Measurements from ENCODE around the gene EHBP1L1. TPM values are rescaled to one million over a fixed set of nuclear protein-coding genes. Genes with fewer than 3 reads are reported as not detected.

The EHBP1L1 gene
- polyA plus RNA-seq, 10 donors, result 140 to 326 (median 260) TPM

- DNase-seq, result no peak
Measured at GRCh38 chr11:65542738-65543390, 33.0 kb upstream of the EHBP1L1 start.

- DNase-seq, result no peak
Measured at GRCh38 chr11:65545853-65546216, 30.0 kb upstream of the EHBP1L1 start.

DNA sequence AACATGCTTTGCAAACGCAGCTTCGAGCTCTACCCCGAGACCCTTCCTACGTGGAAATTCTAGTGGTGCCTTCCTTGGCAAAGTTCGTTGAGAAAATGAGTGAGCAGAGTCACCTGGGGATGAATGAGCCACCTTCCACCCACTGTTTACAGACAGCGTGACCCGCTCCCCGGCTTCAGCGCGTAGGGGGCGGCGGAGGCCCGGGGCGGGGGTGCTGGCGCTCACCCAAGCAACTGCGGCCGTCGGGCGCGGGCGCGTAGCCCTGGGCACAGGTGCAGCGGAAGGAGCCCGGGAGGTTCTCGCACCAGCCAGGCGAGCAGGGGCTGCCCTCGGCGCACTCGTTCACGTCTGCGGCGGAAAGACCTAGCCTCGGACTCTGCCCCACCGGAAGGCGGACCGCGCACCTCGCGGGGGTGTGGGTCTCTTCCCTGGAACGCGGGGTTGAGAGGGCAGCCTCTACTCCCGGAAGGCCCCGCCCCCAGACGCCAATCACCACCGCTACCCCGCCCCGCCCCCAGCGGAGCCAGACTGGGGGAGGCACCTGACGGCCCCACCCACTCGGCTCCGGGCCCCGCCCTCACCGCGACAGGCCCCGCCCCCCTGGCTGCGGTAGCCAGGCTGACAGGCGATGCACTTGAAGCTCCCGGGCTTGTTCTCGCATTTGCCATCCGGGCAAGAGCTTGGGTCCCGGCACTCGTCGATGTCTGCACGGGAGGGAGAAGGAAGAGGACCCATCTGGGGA, 29.5 kb upstream of the EHBP1L1 start:
- DNase-seq, result peak in 1 of 3 donors; percentile 52

GRCh38 chr11:65547446-65548125, 28.3 kb upstream of the EHBP1L1 start:
- no peak for DNase-seq

DNA sequence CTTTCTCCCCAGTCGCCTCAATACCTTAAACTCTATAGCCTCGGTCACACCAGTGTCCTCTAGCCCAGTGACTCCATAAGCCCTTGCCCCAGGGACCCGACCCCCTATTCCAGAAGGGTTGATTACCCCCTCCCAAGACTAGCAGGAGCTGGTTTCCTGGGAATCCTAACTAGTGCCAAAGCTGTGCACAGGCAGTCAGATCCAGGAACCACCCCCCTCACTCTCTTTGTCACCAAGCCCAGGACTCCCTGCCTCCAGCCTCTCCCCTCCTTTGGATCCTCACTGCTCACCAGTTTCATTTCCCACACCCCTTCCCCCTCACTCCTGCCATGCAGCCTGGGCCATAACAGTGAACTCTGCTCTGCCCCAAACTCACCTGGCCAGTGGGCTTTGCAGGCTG, 27.5 kb upstream of the EHBP1L1 start:
- no peak for DNase-seq

DNA sequence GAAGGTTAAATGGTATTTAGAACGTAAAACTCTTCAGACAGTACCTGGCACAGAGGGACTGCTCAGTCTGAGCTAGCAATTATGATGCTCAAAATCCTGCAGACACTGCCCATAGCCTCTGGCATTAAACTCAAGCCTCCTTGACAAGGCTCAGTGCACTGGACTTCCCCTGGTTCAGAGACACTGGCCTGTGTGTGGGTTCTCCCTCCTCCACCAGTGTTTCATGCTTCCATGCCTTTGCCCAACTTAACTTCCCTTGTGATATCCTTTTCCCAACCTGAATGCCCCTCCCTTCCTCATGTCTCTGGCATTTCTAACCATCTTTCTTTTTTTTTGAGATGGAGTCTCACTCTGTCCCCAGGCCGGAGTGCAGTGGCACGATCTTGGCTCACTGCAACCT, 26.8 kb upstream of the EHBP1L1 start:
- DNase-seq, result no peak

GRCh38 chr11:65551572-65552387, 24.1 kb upstream of the EHBP1L1 start:
- peak in 1 of 3 donors; percentile 52 for DNase-seq

GRCh38 chr11:65552388-65552951, 23.4 kb upstream of the EHBP1L1 start:
- no peak for DNase-seq

GRCh38 chr11:65553301-65554001, 22.4 kb upstream of the EHBP1L1 start:
- no peak for DNase-seq

- no peak for DNase-seq
Measured at GRCh38 chr11:65554057-65554818, 21.6 kb upstream of the EHBP1L1 start.

DNA sequence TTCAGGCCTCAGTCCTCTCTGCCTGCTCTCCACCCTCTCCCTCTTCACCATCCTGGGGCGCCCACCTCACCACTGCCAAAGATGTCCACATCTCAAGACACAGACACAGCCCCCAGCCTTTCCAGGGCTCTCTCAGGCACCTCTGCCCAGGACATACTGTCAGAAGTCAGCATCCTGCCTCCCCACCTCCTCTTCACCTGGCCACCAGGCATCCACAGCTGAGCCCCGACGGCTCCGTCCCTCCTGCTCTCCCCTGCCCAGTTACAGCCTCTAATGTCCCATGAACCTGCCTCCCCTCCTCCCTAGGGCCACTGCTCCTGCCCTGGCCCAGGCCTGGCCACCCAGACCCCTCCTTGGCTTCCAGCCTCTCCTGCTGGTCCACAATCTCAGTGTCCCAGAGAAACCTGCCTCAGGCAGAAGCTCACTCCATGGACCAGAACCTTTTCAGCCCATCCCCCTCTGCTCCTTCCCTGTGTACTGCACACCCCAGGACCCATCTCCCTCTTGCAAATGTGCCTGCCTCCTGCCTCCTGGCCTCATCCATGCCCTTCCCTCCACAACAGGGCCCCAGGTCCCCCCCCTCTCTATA, 20.9 kb upstream of the EHBP1L1 start:
- no peak for DNase-seq

- no peak for DNase-seq
Measured at GRCh38 chr11:65555693-65556231, 20.1 kb upstream of the EHBP1L1 start.

GRCh38 chr11:65556470-65557279, 19.2 kb upstream of the EHBP1L1 start:
- DNase-seq, result no peak

DNA sequence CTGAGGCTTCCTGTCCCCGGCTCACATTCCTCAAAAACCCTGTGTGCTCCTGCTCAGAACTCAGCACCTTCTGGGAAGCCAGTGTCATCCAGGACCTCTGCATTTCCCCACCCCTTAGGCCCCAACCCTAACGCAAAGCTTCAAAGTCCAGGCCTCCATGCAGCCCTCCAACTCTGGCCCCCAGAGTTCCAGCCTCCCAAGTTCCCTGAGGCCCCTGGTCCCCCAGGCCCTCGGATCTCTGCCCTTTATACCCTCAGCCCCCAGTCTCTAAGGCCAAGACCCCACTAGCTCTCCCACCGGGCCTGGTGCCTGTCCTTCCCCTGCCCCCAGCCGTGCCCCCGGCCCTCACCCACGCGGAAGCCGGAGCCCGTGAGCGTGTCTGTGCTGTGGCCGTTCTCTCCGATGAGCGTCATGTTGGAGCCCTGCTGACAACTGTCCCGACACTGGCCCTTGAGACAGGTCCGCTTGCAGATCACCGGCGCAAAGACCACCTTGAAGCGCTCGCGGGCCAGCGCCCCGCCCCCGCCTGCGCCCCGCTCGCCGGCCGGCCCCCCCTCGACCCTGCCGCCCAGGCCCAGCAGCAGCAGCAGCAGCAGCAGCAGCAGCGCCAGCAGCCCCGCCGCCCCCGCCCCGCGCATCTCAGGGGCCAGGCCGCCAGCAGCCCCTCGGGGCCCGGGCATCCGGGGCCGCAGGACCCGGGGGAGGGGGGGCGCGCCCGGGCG, 18.4 kb upstream of the EHBP1L1 start:
- peak in 1 of 3 donors; percentile 52 for DNase-seq

DNA sequence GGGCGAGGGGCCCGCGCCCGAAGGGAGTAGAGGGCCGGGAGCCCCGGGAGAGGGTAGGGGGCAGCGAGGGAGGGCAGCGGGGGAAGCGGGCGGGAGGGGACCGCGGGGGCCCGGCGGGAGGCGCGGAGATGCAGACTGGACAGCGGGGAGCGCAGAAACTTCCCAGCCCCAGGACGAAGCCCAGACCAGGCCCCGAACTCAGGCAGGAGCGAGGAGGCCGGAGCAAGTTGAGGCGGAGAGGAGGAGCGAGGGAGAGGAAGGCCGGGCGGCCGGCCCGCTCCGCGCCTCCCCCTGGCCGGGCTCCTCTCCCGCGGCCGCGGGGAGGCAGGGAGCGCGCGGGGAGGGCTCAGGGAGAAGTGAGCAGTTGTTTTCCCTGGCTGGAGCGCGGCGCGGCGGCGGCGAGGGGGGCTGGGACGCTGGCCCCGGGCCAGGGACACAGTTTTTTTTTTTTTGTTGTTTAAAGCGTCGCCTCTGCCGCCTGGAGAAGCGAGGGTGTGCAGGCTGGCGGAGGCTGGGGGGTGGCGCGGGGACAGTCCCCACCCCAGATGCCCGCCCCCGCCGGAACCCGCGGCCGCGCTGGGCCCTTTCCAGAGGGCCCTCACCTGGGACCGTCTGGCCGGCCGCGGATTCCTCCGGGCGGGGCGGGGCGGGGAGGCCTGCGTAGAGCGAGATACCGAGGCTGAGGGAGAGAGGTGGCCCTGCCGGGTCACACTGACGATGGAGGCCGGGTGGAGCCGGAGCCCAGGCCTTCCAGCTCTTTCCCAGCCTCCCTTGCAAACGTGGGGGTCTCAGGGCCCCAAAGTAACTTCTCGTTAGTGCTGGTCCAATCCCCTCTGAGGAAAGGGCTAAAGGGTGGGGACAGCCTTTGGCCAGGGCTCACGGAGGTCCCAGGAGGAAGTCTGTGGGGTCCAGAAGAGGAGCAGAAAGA, 17.6 kb upstream of the EHBP1L1 start, which contains the start of gene LTBP3:
Gene LTBP3, minus strand, starts transcription at position 358 of the 928 bp plus-strand sequence. CDS start 400 bp downstream, outside the sequence.
- DNase-seq, result peak; percentile 90 to 96 (median 93)

DNA sequence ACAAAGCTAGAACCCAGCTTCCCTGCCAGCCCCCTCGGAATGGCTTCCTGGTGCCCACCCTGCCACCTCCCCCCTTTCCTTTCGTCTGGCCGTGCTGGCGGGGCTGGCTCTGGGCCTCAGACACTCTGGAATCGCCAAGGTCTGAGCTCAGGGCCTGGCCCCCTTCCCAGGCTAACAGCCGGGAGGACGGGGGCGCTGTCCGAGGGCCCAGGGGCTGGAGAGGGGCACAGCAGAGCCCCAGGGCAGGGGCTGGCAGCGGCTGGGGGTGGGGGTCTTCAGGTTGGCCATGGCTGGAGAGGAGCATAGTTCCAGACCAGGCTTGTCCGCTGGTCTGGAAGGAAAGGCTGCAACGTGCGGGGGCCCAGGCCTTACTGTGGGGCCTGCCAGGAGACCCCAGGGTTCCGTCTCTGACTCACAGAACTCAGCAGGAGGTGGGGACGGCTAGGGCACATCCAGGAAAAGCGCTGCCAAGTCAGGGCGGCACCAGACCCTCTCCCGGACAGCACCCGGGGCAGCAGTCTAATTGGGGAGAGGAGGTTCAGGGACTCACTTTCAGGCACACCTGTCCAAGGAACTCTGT, 16.8 kb upstream of the EHBP1L1 start:
- no peak for DNase-seq

Measured in muscle of back (tissue), 11 donors.